SK-N-SH (cell line): ENCODE measurements around the gene SEMA4B. TPM values are rescaled to one million over a fixed set of nuclear protein-coding genes. Genes with fewer than 3 reads are reported as not detected.

Experiments used
- CTCF ChIA-PET: fragments of 300-600, 350-600 bp; formaldehyde crosslinking; extraction: SDS; loops from one replicate; lab custom pipeline; 2021; lab: Yijun Ruan, JAX
- POLR2A ChIA-PET: fragments of 350-600 bp; sonication (Branson Sonifier 250); formaldehyde crosslinking; extraction: SDS; loops from one replicate; lab custom pipeline; 2020; ENCODE audit warnings: antibody characterized with exemption, inconsistent platforms; lab: Yijun Ruan, JAX
- DNase-seq: peaks from one replicate; pipeline ENCODE4 v3.0.0; 2012
- H2AFZ ChIP-seq: fragments of 200-600 bp; sonication (generic); 2 replicates; pipeline ENCODE4 v1.8.1; 2016; ENCODE audit warnings: antibody characterized with exemption, mild to moderate bottlenecking, low read depth
- H3F3A ChIP-seq: fragments of 200-600 bp; sonication (generic); replicated peaks from 2 replicates; pipeline ENCODE3; 2016; ENCODE audit warnings: antibody characterized with exemption, mild to moderate bottlenecking; ENCODE audit not compliant: insufficient read depth
- H3K27ac ChIP-seq, 2 experiments: fragments of 200-500 bp in 1 of 2; fragments of 200-600 bp in 1 of 2; sonication (Bioruptor generic) in 1 of 2; sonication (generic), shearing (Covaris generic) in 1 of 2; 2 replicates each; pipeline versions ENCODE4 v1.5.1 to v1.6.1; 2014 to 2016; ENCODE audit warnings: low read depth in 2 of 2, inconsistent platforms in 1 of 2, low read length in 1 of 2, mild to moderate bottlenecking in 1 of 2, mixed read lengths in 1 of 2
- H3K27me3 ChIP-seq: fragments of 200-600 bp; sonication (generic), shearing (Covaris generic); 2 replicates; pipeline ENCODE4 v1.6.1; 2016; ENCODE audit warnings: mixed run types; ENCODE audit not compliant: insufficient read depth
- H3K36me3 ChIP-seq, 2 experiments: fragments of 200-500 bp in 1 of 2; fragments of 200-600 bp in 1 of 2; sonication (Bioruptor generic) in 1 of 2; sonication (generic) in 1 of 2; replicated peaks in 1 of 2; 2 replicates each; pipeline versions ENCODE3 to v1.5.1; 2014 to 2016; ENCODE audit warnings: low read length in 1 of 2, mild to moderate bottlenecking in 1 of 2; ENCODE audit not compliant: insufficient read depth in 2 of 2, control insufficient read depth in 1 of 2
- H3K4me1 ChIP-seq, 2 experiments: fragments of 200-500 bp in 1 of 2; fragments of 200-600 bp in 1 of 2; sonication (Bioruptor generic) in 1 of 2; sonication (generic), shearing (Covaris generic) in 1 of 2; 2 replicates each; pipeline versions ENCODE4 v1.5.1 to v1.6.1; 2014 to 2016; ENCODE audit warnings: low read depth in 1 of 2, low read length in 1 of 2, mixed run types in 1 of 2; ENCODE audit not compliant: insufficient read depth in 2 of 2, control insufficient read depth in 1 of 2
- H3K4me2 ChIP-seq: fragments of 200-600 bp; sonication (generic), shearing (Covaris generic); 2 replicates; pipeline ENCODE4 v1.6.1; 2017; ENCODE audit warnings: mixed run types
- H3K4me3 ChIP-seq, 2 experiments: fragments of 200-500 bp in 1 of 2; fragments of 200-600 bp in 1 of 2; sonication (Bioruptor generic) in 1 of 2; sonication (generic), shearing (Covaris generic) in 1 of 2; 2 replicates each; pipeline versions ENCODE4 v1.5.1 to v1.8.1; 2014 to 2016; ENCODE audit warnings: low read depth in 2 of 2, inconsistent platforms in 1 of 2, low read length in 1 of 2, mild to moderate bottlenecking in 1 of 2, mixed read lengths in 1 of 2, moderate library complexity in 1 of 2
- H3K79me2 ChIP-seq: fragments of 200-600 bp; sonication (generic); 2 replicates; pipeline ENCODE4 v1.8.1; 2017; ENCODE audit warnings: mild to moderate bottlenecking; ENCODE audit not compliant: insufficient read depth
- H3K9ac ChIP-seq: fragments of 200-600 bp; sonication (generic); 2 replicates; pipeline ENCODE4 v1.6.1; 2017; ENCODE audit warnings: mixed run types
- H3K9me2 ChIP-seq: fragments of 200-600 bp; sonication (generic); 2 replicates; pipeline ENCODE4 v1.6.1; 2017; ENCODE audit warnings: mixed run types
- H3K9me3 ChIP-seq: fragments of 200-600 bp; sonication (generic); 2 replicates; pipeline ENCODE4 v1.6.1; 2017; ENCODE audit warnings: mixed run types, mild to moderate bottlenecking, moderate library complexity
- H4K20me1 ChIP-seq: fragments of 200-600 bp; sonication (generic); 2 replicates; pipeline ENCODE4 v1.6.1; 2017; ENCODE audit warnings: mild to moderate bottlenecking, mixed run types; ENCODE audit not compliant: insufficient read depth
- CHD2 ChIP-seq: fragments of 150-350 bp; IDR thresholded peaks from 2 replicates; pipeline ENCODE4 v1.6.1; 2018; ENCODE audit warnings: low read length; ENCODE audit not compliant: partially characterized antibody
- ELF1 ChIP-seq: IDR thresholded peaks from 2 replicates; pipeline ENCODE4 v1.4.0; 2012
- EP300 ChIP-seq, 2 experiments: IDR thresholded peaks; 2 replicates each; pipeline versions ENCODE4 v1.4.0 to v1.6.1; 2012; ENCODE audit warnings: borderline replicate concordance in 1 of 2, low read depth in 1 of 2, low read length in 1 of 2
- EZH2phosphoT487 ChIP-seq: fragments of 200-600 bp; sonication (generic); IDR thresholded peaks from 2 replicates; pipeline ENCODE4 v1.6.1; 2017; ENCODE audit warnings: low read depth, mixed run types, mild to moderate bottlenecking, antibody characterized with exemption, moderate library complexity, borderline replicate concordance
- FOXM1 ChIP-seq: IDR thresholded peaks from 2 replicates; pipeline ENCODE4 v1.4.0; 2012; ENCODE audit warnings: low read depth, mild to moderate bottlenecking
- GABPA ChIP-seq: IDR thresholded peaks from 2 replicates; pipeline ENCODE4 v1.4.0; 2012; ENCODE audit warnings: low read depth, mild to moderate bottlenecking
- GATA2 ChIP-seq: sonication (generic); formaldehyde crosslinking; IDR thresholded peaks from 2 replicates; pipeline ENCODE4 v1.5.0; 2020; ENCODE audit warnings: mild to moderate bottlenecking, missing genetic modification reagents
- JUND ChIP-seq: IDR thresholded peaks from 2 replicates; pipeline ENCODE4 v1.4.0; 2012
- MAX ChIP-seq: IDR thresholded peaks from 2 replicates; pipeline ENCODE4 v1.4.0; 2012; ENCODE audit warnings: low read depth
- MEF2A ChIP-seq: IDR thresholded peaks from 2 replicates; pipeline ENCODE4 v1.4.0; 2012; ENCODE audit warnings: low read depth, borderline replicate concordance
- MXI1 ChIP-seq: IDR thresholded peaks from 2 replicates; pipeline ENCODE4 v1.6.1; 2012; ENCODE audit warnings: mild to moderate bottlenecking, low read depth, low read length, improper control_type of control experiment
- NFIC ChIP-seq: IDR thresholded peaks from 2 replicates; pipeline ENCODE4 v1.4.0; 2012; ENCODE audit warnings: borderline replicate concordance
- NRF1 ChIP-seq: IDR thresholded peaks from 2 replicates; pipeline ENCODE4 v1.6.1; 2012; ENCODE audit warnings: low read depth, mild to moderate bottlenecking, low read length
- POLR2AphosphoS5 ChIP-seq: IDR thresholded peaks from 2 replicates; pipeline ENCODE4 v1.6.1; 2012; ENCODE audit warnings: low read depth, low read length
- RAD21 ChIP-seq: IDR thresholded peaks from 2 replicates; pipeline ENCODE4 v1.6.1; 2012; ENCODE audit warnings: mild to moderate bottlenecking, low read length
- RCOR1 ChIP-seq: fragments of 150-350 bp; IDR thresholded peaks from 2 replicates; pipeline ENCODE4 v1.6.1; 2017; ENCODE audit warnings: antibody characterized with exemption, low read length
- REST ChIP-seq: IDR thresholded peaks from 2 replicates; pipeline ENCODE4 v1.6.1; 2012; ENCODE audit warnings: mild to moderate bottlenecking, low read depth, low read length, moderate library complexity
- SIN3A ChIP-seq: IDR thresholded peaks from 2 replicates; pipeline ENCODE4 v1.6.1; 2012; ENCODE audit warnings: low read depth, mild to moderate bottlenecking, low read length, moderate library complexity, borderline replicate concordance
- SMC3 ChIP-seq: IDR thresholded peaks from 2 replicates; pipeline ENCODE4 v1.6.1; 2012; ENCODE audit warnings: low read depth, low read length, improper control_type of control experiment
- TAF1 ChIP-seq: IDR thresholded peaks from 2 replicates; pipeline ENCODE4 v1.6.1; 2012; ENCODE audit warnings: low read depth, mild to moderate bottlenecking, low read length, moderate library complexity, borderline replicate concordance
- TEAD4 ChIP-seq: IDR thresholded peaks from 2 replicates; pipeline ENCODE4 v1.4.0; 2012; ENCODE audit warnings: mild to moderate bottlenecking, borderline replicate concordance; ENCODE audit not compliant: insufficient read depth
- USF1 ChIP-seq: IDR thresholded peaks from 2 replicates; pipeline ENCODE4 v1.4.0; 2012; ENCODE audit warnings: low read depth, borderline replicate concordance
- USF2 ChIP-seq: fragments of 150-350 bp; IDR thresholded peaks from 2 replicates; pipeline ENCODE4 v1.6.1; 2017; ENCODE audit warnings: antibody characterized with exemption, low read length, low read depth, borderline replicate concordance
- ZBTB33 ChIP-seq: IDR thresholded peaks from 2 replicates; pipeline ENCODE4 v1.4.0; 2012; ENCODE audit warnings: low read depth, borderline replicate concordance
- WGBS: methylation state at CpG from one replicate; pipeline ENCODE4 v1.1.6; 2017; ENCODE audit warnings: low lambda C conversion rate; 5-methylcytosine and 5-hydroxymethylcytosine counted together
- polyA plus RNA-seq, 3 experiments: library from polyadenylated mRNA; depleted of rRNA; stranded (reverse); fragments of >200 nt; gene quantifications; 2 replicates each; pipeline ENCODE4 v1.2.3, GENCODE V29; 2012

SEMA4B gene
- polyA plus RNA-seq, 1 of the 3 experiments (the other 2 are of a cell fraction): 38.9 TPM

- WGBS: 11% methylated on average over 26 of the region's 67 CpGs
- peak overlapping the region; percentile 95 for H3K4me2 ChIP-seq
- DNase-seq: peak; percentile 93
- POLR2A ChIA-PET: interaction anchor here (0.6 to 1.6 kb wide), 2 partner anchors 16 to 744 kb away, joined by 3 to 5 read pairs; partner anchors contain the start of gene SEMA4B
- H3K9me3 ChIP-seq: no peaks in the 10 kb centered on the region
- H3K9me2 ChIP-seq: no peaks in the 10 kb centered on the region
- H2AFZ ChIP-seq: peak overlapping the region; percentile 95; the same call in 1 of the 2 replicates
- H3K9ac ChIP-seq: peak overlapping the region; percentile 71
- H3K27me3 ChIP-seq: no peaks in the 10 kb centered on the region
- CTCF ChIA-PET: interaction anchor here (1.6 kb wide), 1 partner anchor 36 kb away, joined by 4 read pairs; no protein-coding TSS in a partner anchor
- peaks cover 0 to 20% of the 10 kb centered on the region in 2 experiments; a peak in 1 of 4 replicates for H3K4me1 ChIP-seq
- H3F3A ChIP-seq: peaks cover 28% of the 10 kb centered on the region
- H3K36me3 ChIP-seq: no peaks in the 10 kb centered on the region
- H3K4me3 ChIP-seq: peak overlapping the region; percentile 61 to 77
- peak overlapping the region; percentile 21 to 85; a peak in 3 of 4 replicates for H3K27ac ChIP-seq
- peaks cover 8% of the 10 kb centered on the region for H3K79me2 ChIP-seq
- no peaks in the 10 kb centered on the region for H4K20me1 ChIP-seq
- peak; percentile 34; the same call in 1 of the 2 replicates for TF ChIP-seq MAX
- no peak for TF ChIP-seq REST
- TF ChIP-seq NRF1: no peak
- TF ChIP-seq FOXM1: no peak
- TF ChIP-seq EZH2phosphoT487: no peak
- TF ChIP-seq CHD2: no peak
- peak; percentile 71 for TF ChIP-seq NFIC
- peak; percentile 78 for TF ChIP-seq MXI1
- no peak for TF ChIP-seq USF1
- no peak for TF ChIP-seq SMC3
- no peak for TF ChIP-seq RAD21
- no peak; the same call in 1 of the 2 replicates for TF ChIP-seq RCOR1
- TF ChIP-seq JUND: no peak
- TF ChIP-seq EP300 (IDR thresholded peaks at IDR 0.05; ENCODE audit: borderline replicate concordance in 1 of 2, low read depth in 1 of 2, low read length in 1 of 2): no peak
- TF ChIP-seq TEAD4: no peak
- no peak for TF ChIP-seq ZBTB33
- TF ChIP-seq POLR2AphosphoS5: 0 out of 2 replicates have a peak, but pooled peaks have one; percentile 28
- TF ChIP-seq USF2: no peak
- TF ChIP-seq TAF1: 0 out of 2 replicates have a peak, but pooled peaks have one; percentile 11
- TF ChIP-seq SIN3A: no peak
- no peak for TF ChIP-seq MEF2A
- TF ChIP-seq GABPA: no peak
- TF ChIP-seq GATA2 (CRISPR knock-in tag): 0 out of 2 replicates have a peak, but pooled peaks have one; percentile 7
- peak; percentile 55; the same call in 1 of the 2 replicates for TF ChIP-seq ELF1
Observed at GRCh38 chr15:90184786-90185704, 16.1 kb upstream of the SEMA4B start.
